PC-9 (cell line): ENCODE data around the gene OOSP4A.

Experiments used
- EZH2 ChIP-seq: fragments of 200-600 bp; sonication (generic); IDR thresholded peaks from 2 replicates; pipeline ENCODE4 v1.8.0; 2017; ENCODE audit warnings: antibody characterized with exemption, low read depth
- TF ChIP-seq, protein P1 (sequence below): fragments of 200-600 bp; sonication (generic); conservative IDR thresholded peaks from 2 replicates; pipeline ENCODE4 v1.6.1; 2017; ENCODE audit warnings: mixed run types, antibody characterized with exemption, mild to moderate bottlenecking, moderate library complexity

- TF ChIP-seq, protein P1, sequence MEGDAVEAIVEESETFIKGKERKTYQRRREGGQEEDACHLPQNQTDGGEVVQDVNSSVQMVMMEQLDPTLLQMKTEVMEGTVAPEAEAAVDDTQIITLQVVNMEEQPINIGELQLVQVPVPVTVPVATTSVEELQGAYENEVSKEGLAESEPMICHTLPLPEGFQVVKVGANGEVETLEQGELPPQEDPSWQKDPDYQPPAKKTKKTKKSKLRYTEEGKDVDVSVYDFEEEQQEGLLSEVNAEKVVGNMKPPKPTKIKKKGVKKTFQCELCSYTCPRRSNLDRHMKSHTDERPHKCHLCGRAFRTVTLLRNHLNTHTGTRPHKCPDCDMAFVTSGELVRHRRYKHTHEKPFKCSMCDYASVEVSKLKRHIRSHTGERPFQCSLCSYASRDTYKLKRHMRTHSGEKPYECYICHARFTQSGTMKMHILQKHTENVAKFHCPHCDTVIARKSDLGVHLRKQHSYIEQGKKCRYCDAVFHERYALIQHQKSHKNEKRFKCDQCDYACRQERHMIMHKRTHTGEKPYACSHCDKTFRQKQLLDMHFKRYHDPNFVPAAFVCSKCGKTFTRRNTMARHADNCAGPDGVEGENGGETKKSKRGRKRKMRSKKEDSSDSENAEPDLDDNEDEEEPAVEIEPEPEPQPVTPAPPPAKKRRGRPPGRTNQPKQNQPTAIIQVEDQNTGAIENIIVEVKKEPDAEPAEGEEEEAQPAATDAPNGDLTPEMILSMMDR, result no peak
- no peak for TF ChIP-seq EZH2
Measured at GRCh38 chr11:59992425-59992824, 28.6 kb downstream of the OOSP4A start.
